Gastrocnemius medialis (tissue), 4 donors: ENCODE measurements around the gene OTOA. TPM values are rescaled to one million over a fixed set of nuclear protein-coding genes. Genes with fewer than 3 reads are reported as not detected.
"Not testable (repeated sequence)": the region's sequence is repeated elsewhere in the genome, so short reads cannot be mapped to it uniquely, and the experiment has no call there.

Experiments used
- ATAC-seq, 2 donors: fragments of 150-250 bp; one replicate each; pipeline ENCODE4 v1.9.1; 2016
- DNase-seq, 2 donors: peaks; one replicate each; pipeline ENCODE4 v3.0.0-alpha.2; 2019
- H3K27ac ChIP-seq, 4 donors: fragments of 200-600 bp; sonication (generic); 1 replicate in 1 of 4; 2 replicates in 3 of 4; pipeline ENCODE4 v1.5.1; 2016 to 2018; ENCODE audit warnings: mild to moderate bottlenecking in 2 of 4, moderate library complexity in 1 of 4
- H3K27me3 ChIP-seq, 3 donors: fragments of 200-600 bp; sonication (generic) in 2 of 3; 1 replicate in 1 of 3; 2 replicates in 2 of 3; pipeline versions ENCODE4 v1.5.1 to v1.6.0; 2016 to 2019; ENCODE audit warnings: mild to moderate bottlenecking in 1 of 3, moderate library complexity in 1 of 3
- H3K36me3 ChIP-seq, 2 donors: fragments of 200-600 bp; sonication (generic) in 1 of 2; one replicate each; pipeline ENCODE4 v1.5.1; 2017 to 2018
- H3K4me1 ChIP-seq, 2 donors: fragments of 200-600 bp; sonication (generic) in 1 of 2; one replicate each; pipeline ENCODE4 v1.5.1; 2016 to 2017; ENCODE audit warnings: mild to moderate bottlenecking in 2 of 2
- H3K4me3 ChIP-seq, 4 donors: fragments of 200-600 bp; sonication (generic) in 3 of 4; 1 replicate in 1 of 4; 2 replicates in 3 of 4; pipeline ENCODE4 v1.5.1; 2016 to 2019; ENCODE audit warnings: mild to moderate bottlenecking in 2 of 4
- H3K9me3 ChIP-seq, 3 donors: fragments of 200-600 bp; sonication (generic) in 2 of 3; 1 replicate in 1 of 3; 2 replicates in 2 of 3; pipeline ENCODE4 v1.5.1; 2016 to 2019
- CTCF ChIP-seq, 5 experiments: fragments of 450-650 bp in 3 of 5; fragments of 200-600 bp in 2 of 5; sonication (generic) in 2 of 5; IDR thresholded peaks in 4 of 5; conservative IDR thresholded peaks in 1 of 5; 1 replicate in 4 of 5; 2 replicates in 1 of 5; pipeline ENCODE4 v1.5.1; 2016 to 2019; ENCODE audit warnings: antibody characterized with exemption in 5 of 5, mild to moderate bottlenecking in 3 of 5, moderate library complexity in 3 of 5
- POLR2A ChIP-seq, 2 donors: fragments of 450-650 bp; IDR thresholded peaks; one replicate each; pipeline ENCODE4 v1.6.1; 2017; ENCODE audit warnings: antibody characterized with exemption in 2 of 2, mild to moderate bottlenecking in 2 of 2, moderate library complexity in 2 of 2
- in situ Hi-C, 4 donors: fragments of 200-750 bp; cut with MboI; loops; one replicate each; pipeline versions ENCODE4 v1.15.0 to v1.8.0; 2017; ENCODE audit warnings: low sequenced_read_pairs in 4 of 4
- intact Hi-C: fragments of 100-400 bp; cut with DNase I; formaldehyde crosslinking; loops from one replicate; pipeline ENCODE4 v1.15.1; 2023; ENCODE audit warnings: low total_unique reads
- total RNA-seq, 4 donors: library from RNA; depleted of rRNA; stranded (reverse); fragments of >200 nt; gene quantifications; one replicate each; pipeline versions ENCODE4 v1.1.0 to v1.2.3, GENCODE V29; 2016

OTOA gene
- total RNA-seq, 4 donors from 2014 or later = 1.6 TPM; not detected in 3

- Histone ChIP-seq H3K27me3 (peaks cover 6 to 21% (median 21%) of the 10 kb centered on the region in 3 donors), H3K4me3 (no peak overlapping the region), H3K27ac (no peak overlapping the region), H3K4me1 (peaks cover 0 to 3% of the 10 kb centered on the region in 2 donors), H3K36me3 (no peaks in the 10 kb centered on the region), H3K9me3 (no peaks in the 10 kb centered on the region)
- in situ Hi-C loops = no loop called here
- TF ChIP-seq CTCF (IDR thresholded peaks at IDR 0.05 in 4 of 5, conservative IDR thresholded peaks at IDR 0.05 in 1 of 5) (no peak), POLR2A (IDR thresholded peaks at IDR 0.05) (no peak)
- DNase-seq = no peak
- intact Hi-C loops = no loop called here
- ATAC-seq = no peak
Measured at GRCh38 chr16:21666772-21667171, 3.0 kb downstream of the OTOA start.

GRCh38 chr16:21667575-21667974 is 3.8 kb downstream of the OTOA start:
- TF ChIP-seq POLR2A (IDR thresholded peaks at IDR 0.05) (no peak), CTCF (IDR thresholded peaks at IDR 0.05 in 4 of 5, conservative IDR thresholded peaks at IDR 0.05 in 1 of 5) (no peak)

GRCh38 chr16:21673469-21673868 is 9.7 kb downstream of the OTOA start:
- in situ Hi-C loops = no loop called here
- TF ChIP-seq CTCF (IDR thresholded peaks at IDR 0.05 in 4 of 5, conservative IDR thresholded peaks at IDR 0.05 in 1 of 5) (no peak), POLR2A (IDR thresholded peaks at IDR 0.05) (no peak)

More at GRCh38 chr16:21667575-21667974, 3.8 kb downstream of the OTOA start:
- in situ Hi-C loops (no loop called here), intact Hi-C loops (no loop called here)
- DNase-seq = no peak
- no peaks in the 10 kb centered on the region for H3K9me3 ChIP-seq
- H3K4me1 ChIP-seq = peaks cover 0 to 3% of the 10 kb centered on the region in 2 donors
- H3K27me3 ChIP-seq = peaks cover 6 to 21% (median 21%) of the 10 kb centered on the region in 3 donors
- H3K4me3 ChIP-seq = no peak overlapping the region
- ATAC-seq = no peak
- no peak overlapping the region for H3K27ac ChIP-seq
- H3K36me3 ChIP-seq = no peaks in the 10 kb centered on the region

GRCh38 chr16:21674456-21674855 is 10.7 kb downstream of the OTOA start:
- in situ Hi-C loops, ATAC-seq, H3K36me3 ChIP-seq, H3K27ac ChIP-seq, H3K9me3 ChIP-seq, H3K27me3 ChIP-seq, H3K4me3 ChIP-seq, intact Hi-C loops, H3K4me1 ChIP-seq, DNase-seq: not testable (repeated sequence)

More at GRCh38 chr16:21673469-21673868, 9.7 kb downstream of the OTOA start:
- Histone ChIP-seq H3K27me3 (peaks cover 0 to 3% (median 0%) of the 10 kb centered on the region in 3 donors), H3K27ac (no peak overlapping the region), H3K36me3 (no peaks in the 10 kb centered on the region), H3K4me1 (no peaks in the 10 kb centered on the region), H3K4me3 (no peak overlapping the region), H3K9me3 (no peaks in the 10 kb centered on the region)
- intact Hi-C loops = no loop called here
- no peak for DNase-seq
- ATAC-seq = no peak

GRCh38 chr16:21680714-21681113 is 16.9 kb downstream of the OTOA start:
- in situ Hi-C loops, DNase-seq, H3K4me1 ChIP-seq, H3K27me3 ChIP-seq, H3K27ac ChIP-seq, H3K36me3 ChIP-seq, H3K4me3 ChIP-seq, intact Hi-C loops, H3K9me3 ChIP-seq, ATAC-seq: not testable (repeated sequence)

- DNase-seq (no peak), ATAC-seq (no peak)
- Histone ChIP-seq H3K4me3 (no peak overlapping the region), H3K4me1 (no peaks in the 10 kb centered on the region), H3K27ac (no peak overlapping the region), H3K36me3 (no peaks in the 10 kb centered on the region), H3K27me3 (no peaks in the 10 kb centered on the region), H3K9me3 (no peaks in the 10 kb centered on the region)
- no peak for TF ChIP-seq POLR2A (IDR thresholded peaks at IDR 0.05)
- no peak for TF ChIP-seq CTCF (IDR thresholded peaks at IDR 0.05 in 4 of 5, conservative IDR thresholded peaks at IDR 0.05 in 1 of 5)
- in situ Hi-C loops (no loop called here), intact Hi-C loops (no loop called here)
Measured at GRCh38 chr16:21683184-21683583, 19.4 kb downstream of the OTOA start.
